Fibroblast of the conjunctiva (primary cell): ENCODE results near the gene HSF2BP.
A peak's percentile ranks its signal among the peaks of the same experiment; 100 is the strongest.
"Not testable (repeated sequence)": the region's sequence is repeated elsewhere in the genome, so short reads cannot be mapped to it uniquely, and the experiment has no call there.

Experiments used
- DNase-seq: peaks from one replicate; pipeline ENCODE4 v3.0.0-alpha.2; 2010; ENCODE audit warnings: low read depth

HSF2BP gene

DNA sequence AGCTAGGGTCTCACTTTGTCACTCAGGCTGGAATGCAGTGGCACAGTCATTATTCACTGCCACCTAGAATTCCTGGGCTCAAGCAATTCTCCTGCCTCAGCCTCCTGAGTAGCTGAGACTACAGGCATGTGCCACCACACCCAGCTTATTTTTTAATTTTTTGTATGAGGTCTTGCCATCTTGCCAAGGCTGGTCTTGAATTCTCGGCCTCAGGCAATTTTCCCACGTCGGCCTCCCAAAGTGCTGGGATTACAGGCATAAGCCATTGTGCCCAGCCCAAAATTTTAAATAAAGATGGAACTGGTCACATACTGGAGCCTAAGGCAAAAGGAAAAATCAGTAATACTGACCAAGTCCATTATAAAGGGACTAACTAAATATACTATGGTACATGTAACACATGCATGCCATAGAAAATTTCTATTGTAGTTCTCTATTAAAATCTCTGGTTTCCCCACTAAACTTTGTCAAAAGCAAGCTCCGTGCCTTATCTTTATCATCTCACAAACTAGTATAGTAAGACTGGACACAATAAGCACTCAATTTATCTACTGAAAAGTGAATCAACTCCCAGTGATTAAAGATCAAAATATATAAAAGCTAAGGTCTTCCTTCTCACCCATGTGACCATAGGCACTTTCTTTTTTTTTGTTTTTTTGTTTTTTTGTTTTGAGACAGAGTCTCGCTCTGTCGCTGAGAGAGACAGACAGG is 61.6 kb downstream of the HSF2BP start:
- no peak for DNase-seq

DNA sequence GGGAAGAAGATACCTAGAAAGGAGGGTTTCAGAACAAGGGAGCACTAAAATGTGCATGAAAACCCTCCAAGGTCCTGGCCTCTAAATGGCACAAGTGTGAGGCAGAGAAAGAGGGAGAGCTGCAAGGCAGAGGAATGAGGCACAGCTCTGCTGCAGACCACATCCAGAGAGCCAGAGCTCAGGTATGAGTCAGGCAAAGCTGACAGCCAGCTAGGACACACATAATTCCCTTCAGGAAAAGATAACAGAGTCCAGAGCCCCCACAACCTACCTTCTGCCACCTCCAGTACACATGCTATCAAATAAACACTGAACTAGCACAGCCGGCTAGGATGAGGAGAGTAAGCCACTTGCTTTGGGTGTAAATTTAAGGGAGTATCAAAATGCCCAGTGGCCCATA is 62.2 kb downstream of the HSF2BP start:
- no peak for DNase-seq

DNA sequence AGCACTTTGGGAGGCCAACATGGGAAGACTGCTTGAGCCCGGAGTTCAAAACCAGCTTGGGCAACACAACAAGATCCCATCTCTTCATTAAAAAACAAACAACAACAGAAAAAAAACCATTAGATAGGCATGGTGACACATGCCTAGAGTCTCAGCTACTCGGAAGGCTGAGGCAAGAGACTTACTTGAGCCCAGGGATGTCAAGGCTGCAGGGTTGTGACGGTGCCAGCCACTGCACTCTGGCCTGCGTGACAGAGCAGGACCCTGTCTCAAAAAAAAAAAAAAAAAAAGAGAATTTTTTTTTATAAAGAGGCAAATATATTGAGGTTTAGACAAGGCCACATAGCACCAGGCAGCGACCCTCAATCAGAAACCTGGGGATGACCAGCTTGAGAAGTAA is 62.7 kb downstream of the HSF2BP start:
- DNase-seq: no peak

DNA sequence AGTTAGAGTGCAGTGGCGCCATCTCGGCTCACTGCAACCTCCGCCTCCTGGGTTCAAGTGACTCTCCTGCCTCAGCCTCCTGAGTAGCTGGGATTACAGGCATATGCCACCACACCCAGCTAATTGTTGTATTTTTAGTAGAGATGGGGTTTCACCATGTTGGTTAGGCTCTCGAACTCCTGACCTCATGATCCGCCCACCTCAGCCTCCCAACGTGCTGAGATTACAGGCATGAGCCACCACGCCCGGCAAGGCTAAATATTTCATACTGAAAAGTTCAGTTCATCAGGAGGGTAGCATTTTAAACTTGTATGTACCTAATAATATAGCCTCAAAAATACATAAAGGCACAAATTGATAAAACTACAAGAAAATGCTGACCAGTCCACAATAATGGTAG is 63.5 kb downstream of the HSF2BP start:
- DNase-seq: not testable (repeated sequence)

DNA sequence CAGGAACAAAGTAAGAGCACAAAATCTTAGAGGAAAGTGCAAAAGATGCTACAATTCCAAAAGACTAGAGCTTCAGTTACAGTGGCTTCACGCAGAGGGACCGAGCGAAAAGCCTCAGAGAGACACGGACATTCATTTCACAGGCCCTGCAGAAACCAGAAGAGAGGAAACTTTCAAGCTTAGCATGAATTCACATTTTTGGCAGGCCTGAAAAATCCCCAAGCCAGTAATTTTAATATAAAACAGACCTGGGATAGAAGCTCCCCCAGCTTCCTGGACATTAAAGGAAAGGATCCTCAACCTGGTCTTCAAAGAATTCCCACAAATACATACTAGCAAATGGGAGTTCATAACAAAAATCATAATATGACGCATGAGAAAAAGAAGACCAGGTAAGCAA is 66.2 kb downstream of the HSF2BP start:
- DNase-seq: no peak

DNA sequence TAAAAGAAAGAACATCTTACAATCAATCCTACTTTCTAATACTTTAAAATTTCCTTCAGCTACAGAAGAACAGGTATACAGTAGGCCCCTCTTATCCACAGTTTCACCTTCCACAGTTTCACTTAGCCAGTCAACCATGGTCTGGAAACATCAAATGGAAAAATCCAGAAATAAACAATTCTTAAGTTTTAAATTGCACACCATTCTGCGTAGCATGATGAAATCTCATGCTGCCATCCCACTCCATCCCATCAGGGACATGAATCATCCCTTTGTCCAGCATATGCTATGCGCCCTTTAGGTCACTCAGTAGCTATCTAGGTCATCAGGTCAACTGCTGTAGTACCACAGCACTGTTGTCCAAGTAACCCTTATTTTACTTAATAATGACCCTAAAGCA is 67.7 kb downstream of the HSF2BP start:
- peak; percentile 60 for DNase-seq

DNA sequence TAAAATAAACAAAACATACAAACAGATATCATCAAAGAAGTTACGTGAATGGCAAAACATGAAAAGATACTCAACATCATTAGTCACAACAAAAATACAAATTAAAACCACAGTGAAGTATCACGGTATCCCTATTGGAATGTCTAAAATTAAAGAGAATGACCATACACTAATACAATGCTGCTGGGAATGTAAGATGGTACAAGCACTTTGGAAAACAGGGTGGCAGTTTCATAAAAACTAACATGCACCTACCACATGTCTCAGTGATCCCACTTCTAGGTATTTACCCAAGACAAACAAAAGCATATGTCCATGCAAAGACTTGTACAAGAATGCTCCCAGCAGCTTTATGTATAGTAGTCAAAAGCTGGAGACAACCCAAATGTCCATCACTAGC is 69.1 kb downstream of the HSF2BP start:
- no peak for DNase-seq

DNA sequence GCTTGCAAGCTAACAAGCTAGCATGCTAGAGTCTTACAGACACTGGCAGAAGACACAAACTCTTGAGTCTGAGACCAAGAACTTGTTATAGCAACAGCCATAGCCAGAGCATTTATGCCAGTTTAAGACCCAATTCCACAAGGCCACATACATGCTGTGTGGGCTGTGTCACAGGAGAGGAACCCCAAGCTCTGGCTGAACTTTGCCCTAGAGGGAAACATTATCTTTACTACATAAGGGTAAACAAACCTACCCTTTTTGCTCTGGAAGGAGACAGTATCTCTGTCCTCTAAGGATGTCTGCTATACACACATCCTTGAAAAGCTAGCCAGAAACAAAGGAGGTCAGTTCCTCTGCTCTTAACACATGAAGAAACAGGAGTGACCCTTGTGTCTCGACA is 70.3 kb downstream of the HSF2BP start:
- DNase-seq: no peak

DNA sequence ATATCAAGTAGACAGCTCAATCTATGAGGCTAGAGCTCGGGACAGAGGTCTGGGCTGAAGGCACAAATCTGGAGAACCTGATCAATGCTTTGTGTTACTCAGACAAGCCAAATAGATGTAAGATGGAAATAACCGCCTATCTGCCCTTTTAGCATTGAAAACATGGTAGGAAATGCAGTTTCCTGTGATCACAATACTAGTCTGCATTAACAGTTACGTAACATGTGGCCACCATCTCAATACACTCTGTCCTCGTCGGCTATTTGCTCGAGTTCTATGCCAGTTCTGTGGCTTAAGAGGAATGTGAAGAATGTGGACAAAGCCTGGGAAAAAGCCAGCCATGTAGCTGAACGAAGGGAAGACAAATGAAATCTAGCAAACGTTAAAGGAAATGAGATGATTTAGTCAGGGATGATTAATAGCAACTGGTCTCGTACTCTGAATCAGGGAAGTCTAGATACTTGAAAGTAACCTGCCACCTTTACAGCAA is 73.3 kb downstream of the HSF2BP start:
- DNase-seq: peak; percentile 97

DNA sequence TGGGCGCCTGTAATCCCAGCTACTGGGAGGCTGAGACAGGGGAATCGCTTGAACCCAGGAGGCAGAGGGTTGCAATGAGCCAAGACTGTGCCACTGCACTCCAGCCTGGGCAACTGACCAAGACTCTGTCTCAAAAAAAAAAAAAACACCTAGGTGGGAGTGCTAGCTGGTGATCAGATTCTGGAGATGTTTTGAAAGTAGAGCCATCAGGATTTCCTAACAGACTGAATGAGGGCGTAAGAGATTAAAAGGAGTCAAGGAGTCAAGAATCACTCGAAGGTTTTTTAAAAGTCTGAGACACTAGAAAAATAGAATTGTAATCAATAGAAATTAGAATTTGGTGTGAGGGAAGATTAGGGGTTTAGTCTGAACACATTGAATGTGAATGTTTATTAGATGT is 73.8 kb downstream of the HSF2BP start:
- no peak for DNase-seq

DNA sequence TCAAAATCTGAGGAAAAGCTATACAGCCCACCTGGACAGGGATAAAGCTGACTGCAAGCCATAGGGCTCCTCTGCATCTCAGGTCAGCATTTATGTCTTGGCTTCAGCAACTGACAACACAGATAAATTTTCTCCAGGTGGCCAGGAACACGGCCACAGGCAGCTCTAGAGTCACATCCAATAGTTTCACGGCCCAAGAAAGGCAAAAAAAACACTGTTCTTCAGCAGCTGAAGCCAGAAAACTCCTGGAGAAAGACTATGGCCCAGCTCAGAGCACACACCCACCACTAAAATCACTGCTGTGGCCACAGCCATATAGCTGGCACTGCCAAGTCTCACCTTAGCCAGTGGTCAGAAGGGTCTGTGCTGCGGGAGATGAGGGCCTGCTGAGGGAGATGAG is 77.8 kb downstream of the HSF2BP start:
- no peak for DNase-seq

DNA sequence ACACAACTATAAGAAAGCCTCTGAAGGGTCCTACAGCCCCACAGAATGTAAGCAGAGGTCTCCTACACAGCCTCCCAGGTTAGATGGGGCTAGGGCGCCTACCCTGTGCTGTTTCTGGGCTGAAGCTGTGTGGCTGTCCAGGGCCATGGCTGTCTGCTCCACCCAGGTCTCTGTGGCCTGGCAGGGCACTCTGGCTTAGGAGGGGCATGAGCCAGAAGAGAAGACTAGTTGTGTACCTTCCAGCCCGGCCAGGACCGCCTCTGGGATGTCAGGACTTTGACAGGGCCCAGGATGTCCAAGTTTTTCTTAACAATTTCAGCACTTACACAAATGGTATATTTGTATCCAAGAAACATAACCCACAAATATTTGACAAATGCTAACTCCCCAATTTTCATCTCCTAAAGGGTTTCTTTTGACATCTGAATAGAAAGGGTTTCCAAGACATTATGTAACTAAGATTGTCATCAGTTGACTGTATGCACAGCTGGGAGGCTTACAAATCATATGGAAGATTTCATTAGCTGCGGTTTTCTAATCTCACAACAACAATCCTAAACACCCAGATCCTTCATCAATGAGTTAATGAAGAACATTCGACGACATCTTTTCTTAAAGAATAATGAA is 80.5 kb downstream of the HSF2BP start:
- DNase-seq: no peak

DNA sequence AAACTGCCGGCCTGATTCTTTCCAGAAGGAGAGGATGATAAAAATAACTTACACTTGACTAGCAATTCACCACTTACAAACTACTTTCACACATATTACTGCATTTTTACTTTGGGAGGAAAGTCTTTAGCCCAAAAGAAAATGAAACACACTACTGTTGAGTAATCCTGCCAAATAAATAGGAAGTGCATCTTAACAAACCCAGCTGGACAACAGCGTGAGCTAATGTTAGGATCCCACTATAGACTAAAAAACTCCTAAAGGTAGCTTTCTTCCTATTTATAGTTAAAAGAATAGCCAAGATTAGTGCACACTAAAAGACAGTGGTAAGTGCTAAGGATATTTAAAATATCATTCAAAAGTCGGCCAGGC is 83.8 kb downstream of the HSF2BP start:
- DNase-seq: no peak

DNA sequence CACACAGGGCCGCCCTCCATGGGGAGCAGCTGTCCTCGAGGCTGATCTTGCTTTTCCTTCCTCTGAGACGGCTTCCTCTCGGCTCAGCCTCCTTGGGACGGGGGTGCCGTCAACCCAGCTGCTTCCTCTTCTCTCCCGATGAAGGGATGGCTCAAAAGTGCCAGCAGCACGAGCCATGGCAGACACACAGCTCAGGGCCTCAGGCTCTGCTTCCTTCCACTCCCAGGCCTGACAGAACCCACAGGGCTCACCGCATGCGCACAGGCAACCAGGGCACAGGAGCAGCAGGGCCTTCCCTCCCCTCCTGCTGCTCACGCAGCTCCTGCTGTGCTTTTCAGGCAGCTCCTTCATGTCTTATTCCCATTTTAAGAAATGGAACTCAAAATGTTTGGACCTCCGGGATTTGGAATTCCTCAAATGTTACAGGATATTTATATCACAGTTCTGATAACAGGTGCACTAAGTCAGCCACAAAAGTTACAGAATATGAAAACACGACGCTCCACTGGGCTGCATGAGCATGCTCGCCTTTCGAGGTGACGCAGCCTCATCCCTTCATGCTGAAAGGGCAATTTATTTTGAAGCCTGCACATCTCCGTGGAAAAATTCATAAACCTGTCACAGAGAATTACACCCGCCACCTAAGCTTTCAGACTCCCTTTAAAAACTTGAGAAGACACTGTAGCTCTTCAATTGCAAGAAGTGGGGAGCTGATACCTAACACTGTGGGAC is 84.4 kb downstream of the HSF2BP start:
- no peak for DNase-seq

DNA sequence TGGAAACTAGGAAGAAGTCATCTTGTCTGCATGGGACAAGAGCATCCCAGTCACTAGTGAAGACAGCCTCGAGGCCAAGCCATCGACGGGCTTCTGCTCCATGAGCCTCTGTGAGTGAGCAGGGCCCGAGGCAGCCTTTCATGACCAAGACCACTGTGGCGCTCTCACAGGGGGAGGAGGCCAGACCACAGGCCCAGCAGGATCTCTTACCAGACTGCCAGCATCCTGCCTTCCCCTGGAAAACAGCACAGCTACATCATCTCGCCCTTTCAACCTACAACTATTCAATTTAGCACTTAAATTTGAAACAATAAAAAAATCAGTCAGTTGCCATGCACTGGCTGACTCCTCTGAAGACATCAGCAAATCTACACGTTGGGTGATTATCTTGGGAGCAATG is 85.4 kb downstream of the HSF2BP start:
- no peak for DNase-seq

DNA sequence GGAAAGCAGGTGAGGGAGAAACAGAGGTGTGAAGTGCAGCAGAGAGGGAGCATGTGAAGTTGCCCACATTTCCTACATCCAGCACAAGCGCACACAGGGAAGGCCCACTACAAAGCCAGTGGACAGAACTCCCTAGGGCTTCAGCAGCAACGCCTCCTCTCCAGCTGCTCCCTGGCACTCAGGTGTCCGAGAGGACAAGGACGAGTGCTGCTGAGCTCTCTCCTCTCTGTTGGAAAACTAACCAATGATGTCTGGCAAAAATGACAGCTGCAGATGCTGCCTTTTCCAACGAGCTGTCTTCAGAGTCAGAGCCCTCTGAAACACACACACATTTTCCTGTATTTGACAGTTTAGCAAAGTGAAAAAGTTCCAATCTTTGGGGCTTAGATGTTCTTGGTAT is 86.8 kb downstream of the HSF2BP start:
- DNase-seq: no peak

DNA sequence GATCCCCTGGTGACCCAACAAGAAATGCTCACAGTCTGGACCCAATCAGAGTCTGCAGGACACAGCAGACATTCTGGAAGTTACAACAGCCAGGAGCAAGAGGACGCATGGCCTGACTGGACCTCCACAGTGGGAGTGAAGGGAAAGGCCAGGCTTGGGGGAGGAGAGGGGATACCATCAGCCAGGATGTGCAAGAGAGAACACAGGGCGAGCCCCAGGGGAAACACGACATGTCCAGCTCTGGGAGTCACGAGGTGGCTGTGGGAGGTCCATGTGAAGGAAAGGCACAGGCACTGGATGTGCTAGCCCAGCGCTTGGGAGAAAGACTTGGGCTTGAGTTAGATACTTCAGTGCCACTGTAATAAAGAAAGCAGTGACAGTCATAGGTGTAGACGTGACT is 87.3 kb downstream of the HSF2BP start:
- DNase-seq: no peak

DNA sequence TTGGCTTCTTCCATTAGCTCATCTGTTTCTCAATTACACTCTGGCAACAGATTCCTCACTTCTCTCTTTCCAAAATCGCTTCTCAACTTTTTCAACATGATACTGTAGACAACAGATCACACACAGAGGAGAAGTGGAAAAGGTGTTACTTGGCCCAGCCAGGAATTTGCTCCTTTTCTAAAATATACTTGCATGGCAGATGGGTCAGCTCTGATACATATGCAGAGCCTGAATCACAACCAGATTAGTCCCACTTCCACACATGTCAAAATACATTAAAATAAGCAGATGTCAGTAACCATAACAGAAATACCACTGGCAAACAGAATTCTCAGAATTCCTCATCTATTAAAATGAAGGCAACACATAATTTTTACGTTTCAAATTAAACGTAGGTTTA is 89.1 kb downstream of the HSF2BP start:
- not testable (repeated sequence) for DNase-seq

DNA sequence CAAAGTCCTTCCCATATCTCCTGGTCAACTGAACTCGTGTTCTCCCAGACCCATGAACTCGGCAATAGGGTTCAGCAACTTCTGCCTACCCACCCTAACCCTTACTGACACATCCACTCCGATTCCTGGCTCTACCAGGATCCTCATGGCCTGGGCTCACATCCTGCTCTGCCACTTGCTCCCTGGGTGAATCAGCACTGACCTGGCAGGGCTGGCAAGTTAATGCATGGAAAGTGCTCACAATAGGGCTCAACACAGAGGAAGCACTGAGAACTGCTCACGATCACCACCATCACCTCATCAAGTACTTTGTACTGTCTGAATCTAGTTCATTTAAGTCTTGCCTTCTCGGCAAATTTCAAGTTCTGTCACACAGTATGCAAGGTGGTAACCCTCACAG is 96.8 kb downstream of the HSF2BP start:
- not testable (repeated sequence) for DNase-seq

DNA sequence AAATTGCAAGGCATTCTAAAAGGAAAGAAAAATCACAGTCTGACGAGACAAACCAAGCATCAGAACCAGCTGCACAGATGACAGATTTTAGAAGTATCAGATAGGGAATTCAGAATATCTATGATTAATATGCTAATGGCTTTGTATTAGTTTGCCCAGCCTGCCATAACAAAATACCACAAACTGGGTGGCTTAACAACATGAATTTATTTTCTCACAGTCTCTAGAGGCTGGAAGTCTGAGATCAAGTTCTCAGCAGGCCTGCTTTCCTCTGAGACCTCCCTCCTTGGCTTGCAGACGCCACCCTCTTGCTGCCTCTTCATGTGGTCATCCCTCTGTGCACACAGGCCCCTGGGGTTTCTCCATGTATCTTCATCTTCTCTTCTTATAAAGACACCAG is 118.7 kb downstream of the HSF2BP start:
- not testable (repeated sequence) for DNase-seq

DNA sequence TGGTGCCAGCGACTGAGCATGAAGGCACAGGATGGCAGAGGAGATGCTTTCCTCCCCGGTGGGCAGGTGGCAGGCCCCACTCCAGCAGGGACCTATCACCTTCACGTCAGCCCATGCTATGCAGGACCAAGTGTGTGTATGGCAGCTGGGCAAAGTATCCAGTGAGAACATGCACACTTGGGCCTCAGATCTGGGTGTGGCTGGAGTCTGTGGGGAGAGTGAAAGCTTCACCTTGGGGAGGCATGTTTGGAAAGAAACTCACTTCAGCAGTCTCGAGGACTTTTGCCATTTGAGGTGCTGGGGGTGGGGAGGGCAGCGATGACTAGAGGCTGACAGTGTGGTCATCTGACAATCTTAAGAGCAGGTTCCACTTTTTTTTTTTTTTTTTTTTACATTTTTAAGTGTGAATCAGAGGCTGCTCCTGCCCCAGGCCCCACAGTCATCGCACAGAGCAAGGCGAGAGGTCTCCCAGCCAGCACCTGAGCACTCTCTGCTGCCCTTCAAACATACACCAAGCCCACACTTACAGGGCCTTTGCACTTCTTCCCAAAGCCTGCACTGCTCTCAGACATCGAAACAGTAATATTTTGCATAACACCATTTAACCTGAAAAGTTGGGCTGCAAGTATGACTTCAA is 136.7 kb downstream of the HSF2BP start:
- not testable (repeated sequence) for DNase-seq

DNA sequence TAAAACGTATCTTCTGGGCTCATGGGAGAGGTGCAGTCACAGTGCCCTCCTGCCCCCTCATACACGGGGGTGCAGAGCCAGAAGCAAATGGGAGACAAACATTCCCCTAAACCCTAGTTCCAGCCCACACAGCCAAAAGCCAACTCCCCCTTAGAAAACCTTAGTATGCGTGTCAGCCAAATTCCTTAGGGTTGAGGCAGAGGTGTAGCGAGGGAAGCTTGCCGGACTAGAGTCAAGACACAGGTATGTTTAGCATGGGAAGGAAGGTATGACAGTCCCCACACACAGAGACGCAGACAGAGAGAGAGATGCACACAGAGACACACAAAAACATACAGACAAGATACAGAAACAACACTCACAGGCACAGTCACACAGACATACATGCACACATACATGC is 141.6 kb downstream of the HSF2BP start:
- DNase-seq: not testable (repeated sequence)
